MCF 10A (cell line): ENCODE measurements around the gene OTULIN. TPM values are rescaled to one million over a fixed set of nuclear protein-coding genes. Genes with fewer than 3 reads are reported as not detected.

Experiments used
- Bru-seq: library from RNA; stranded (reverse); fragments of 400-500 nt; gene quantifications from one replicate; lab custom pipeline; 2021; lab: Mats Ljungman, UMichigan
- BruChase-seq, 2 experiments: library from RNA; stranded (reverse); fragments of 400-500 nt; gene quantifications; one replicate each; lab custom pipeline; 2021; lab: Mats Ljungman, UMichigan
- BruUV-seq: library from RNA; stranded (reverse); fragments of 400-500 nt; replicated peaks from 2 replicates; lab custom pipeline; 2021; lab: Mats Ljungman, UMichigan
- CTCF ChIA-PET: fragments of 300-600 bp; sonication (Branson Sonifier 250); formaldehyde crosslinking; extraction: SDS; loops from one replicate; lab custom pipeline; 2021; ENCODE audit warnings: antibody characterized with exemption, inconsistent platforms; lab: Yijun Ruan, JAX
- POLR2A ChIA-PET: fragments of 300-600, 350-650 bp; sonication (Branson Sonifier 250); formaldehyde crosslinking; extraction: SDS; loops from one replicate; lab custom pipeline; 2020; ENCODE audit warnings: antibody characterized with exemption, inconsistent platforms; lab: Yijun Ruan, JAX
- DNase-seq: peaks from one replicate; pipeline ENCODE4 v3.0.0-alpha.2; 2018; ENCODE audit not compliant: unreplicated experiment
- H3K27ac Mint-ChIP-seq: one replicate; pipeline ENCODE4 v1.8.0; 2022; ENCODE audit warnings: mild to moderate bottlenecking, low read depth, mixed read lengths; ENCODE audit not compliant: unreplicated experiment
- H3K27me3 Mint-ChIP-seq: one replicate; pipeline ENCODE4 v1.8.0; 2022; ENCODE audit warnings: mixed read lengths; ENCODE audit not compliant: insufficient read depth, unreplicated experiment
- H3K36me3 Mint-ChIP-seq: one replicate; pipeline ENCODE4 v1.8.0; 2022; ENCODE audit warnings: mild to moderate bottlenecking, moderate library complexity, mixed read lengths; ENCODE audit not compliant: insufficient read depth, unreplicated experiment
- H3K4me1 Mint-ChIP-seq: one replicate; pipeline ENCODE4 v1.8.0; 2022; ENCODE audit warnings: mixed read lengths; ENCODE audit not compliant: insufficient read depth, unreplicated experiment
- H3K4me3 Mint-ChIP-seq: one replicate; pipeline ENCODE4 v1.8.0; 2022; ENCODE audit warnings: mild to moderate bottlenecking, moderate library complexity, mixed read lengths; ENCODE audit not compliant: unreplicated experiment
- H3K9me3 Mint-ChIP-seq: one replicate; pipeline ENCODE4 v1.8.0; 2022; ENCODE audit warnings: mixed read lengths; ENCODE audit not compliant: unreplicated experiment
- intact Hi-C: fragments of 100-400 bp; cut with micrococcal nuclease; formaldehyde crosslinking; loops from 2 replicates; pipeline ENCODE4 v1.14.1; 2022
- long read RNA-seq: library from polyadenylated mRNA; stranded (forward); transcript quantifications from one replicate; pipeline ENCODE4 v2.0.0, GENCODE V29; 2022
- total RNA-seq: library from RNA; stranded (reverse); gene quantifications from 2 replicates; pipeline ENCODE4 v1.2.3, GENCODE V29; 2022
- TF ChIP-seq, protein P1 (sequence below): fragments of 200-600 bp; IDR thresholded peaks from one replicate; pipeline ENCODE4 v1.8.0; 2022; ENCODE audit warnings: antibody characterized with exemption, mild to moderate bottlenecking; ENCODE audit not compliant: unreplicated experiment

The OTULIN gene
- total RNA-seq, result 27.0 and 34.6 TPM in 2 replicates
- Bru-seq, nascent RNA, result percentile 82 among the genes with signal in this experiment
- BruChase-seq, experiment 1, labeled RNA remaining after a 6-hour chase, result percentile 89 among the genes with signal in this experiment
- percentile 89 among the genes with signal in this experiment for BruChase-seq, experiment 2, labeled RNA remaining after a 2-hour chase
- long read RNA-seq, full-length matches to known transcripts, result 11 of 22 reads
- long read RNA-seq, partial matches to known transcripts, result 0 of 22 reads
- long read RNA-seq, other reads (novel, unspliced or antisense), result 11 of 22 reads

DNA sequence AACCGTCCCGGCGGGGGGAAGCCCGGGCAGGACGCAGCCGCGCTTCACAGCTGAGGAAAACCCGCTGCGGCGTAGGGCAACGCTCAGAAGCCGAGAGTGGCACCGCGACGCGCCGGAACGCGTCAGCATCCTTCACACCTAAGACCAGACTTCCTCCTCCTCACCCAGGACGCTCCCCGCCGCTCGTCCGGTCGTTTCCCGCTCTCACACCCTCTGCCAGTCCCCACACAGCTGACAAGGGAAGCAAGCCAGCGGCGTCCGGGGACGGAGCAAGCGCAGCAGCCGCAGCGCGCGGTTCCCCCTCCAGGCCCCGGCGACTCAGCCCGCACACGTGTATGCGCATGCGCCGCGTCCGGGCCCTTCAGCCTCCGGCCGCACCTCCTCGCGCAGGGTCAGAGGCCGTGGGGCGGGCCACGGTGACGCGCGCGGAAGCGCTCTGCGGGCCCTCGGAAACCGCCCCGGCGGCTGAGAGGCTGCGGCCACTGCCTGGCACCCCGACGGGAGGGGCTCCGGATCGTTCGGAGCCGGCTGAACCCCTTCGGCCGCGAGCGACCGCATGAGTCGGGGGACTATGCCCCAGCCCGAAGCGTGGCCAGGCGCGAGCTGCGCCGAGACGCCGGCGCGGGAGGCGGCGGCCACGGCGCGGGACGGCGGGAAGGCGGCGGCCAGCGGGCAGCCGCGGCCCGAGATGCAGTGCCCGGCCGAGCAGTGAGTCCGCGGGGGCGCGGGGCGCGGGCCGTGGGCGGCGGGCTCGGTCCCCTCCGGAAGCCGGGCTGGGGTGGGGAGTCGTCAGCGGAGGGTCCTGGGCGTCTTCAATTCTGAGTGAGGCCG is at the start of gene OTULIN:
Gene OTULIN, plus strand, starts transcription at position 449 of the 831 bp plus-strand sequence. Its CDS starts 108 bp downstream, at position 557.
- Mint-ChIP-seq H3K36me3 (peaks cover 18% of the 10 kb centered on the region), H3K4me3 (peak within 1 kb of the TSS; percentile 97), H3K27ac (peak within 1 kb of the TSS; percentile 97), H3K9me3 (no peaks in the 10 kb centered on the region), H3K27me3 (no peaks in the 10 kb centered on the region), H3K4me1 (peaks cover 43% of the 10 kb centered on the region)
- DNase-seq, result peak; percentile 86
- intact Hi-C loops, result no loop called here
- TF ChIP-seq, protein P1, sequence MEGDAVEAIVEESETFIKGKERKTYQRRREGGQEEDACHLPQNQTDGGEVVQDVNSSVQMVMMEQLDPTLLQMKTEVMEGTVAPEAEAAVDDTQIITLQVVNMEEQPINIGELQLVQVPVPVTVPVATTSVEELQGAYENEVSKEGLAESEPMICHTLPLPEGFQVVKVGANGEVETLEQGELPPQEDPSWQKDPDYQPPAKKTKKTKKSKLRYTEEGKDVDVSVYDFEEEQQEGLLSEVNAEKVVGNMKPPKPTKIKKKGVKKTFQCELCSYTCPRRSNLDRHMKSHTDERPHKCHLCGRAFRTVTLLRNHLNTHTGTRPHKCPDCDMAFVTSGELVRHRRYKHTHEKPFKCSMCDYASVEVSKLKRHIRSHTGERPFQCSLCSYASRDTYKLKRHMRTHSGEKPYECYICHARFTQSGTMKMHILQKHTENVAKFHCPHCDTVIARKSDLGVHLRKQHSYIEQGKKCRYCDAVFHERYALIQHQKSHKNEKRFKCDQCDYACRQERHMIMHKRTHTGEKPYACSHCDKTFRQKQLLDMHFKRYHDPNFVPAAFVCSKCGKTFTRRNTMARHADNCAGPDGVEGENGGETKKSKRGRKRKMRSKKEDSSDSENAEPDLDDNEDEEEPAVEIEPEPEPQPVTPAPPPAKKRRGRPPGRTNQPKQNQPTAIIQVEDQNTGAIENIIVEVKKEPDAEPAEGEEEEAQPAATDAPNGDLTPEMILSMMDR, result no peak
- ChIA-PET POLR2A (interaction anchor here (0.6 to 2.7 kb wide), 8 partner anchors 8 to 508 kb away, joined by 3 to 21 read pairs (median 4); no protein-coding TSS in a partner anchor), CTCF (no interaction called here)
- no TSS peak for BruUV-seq

DNA sequence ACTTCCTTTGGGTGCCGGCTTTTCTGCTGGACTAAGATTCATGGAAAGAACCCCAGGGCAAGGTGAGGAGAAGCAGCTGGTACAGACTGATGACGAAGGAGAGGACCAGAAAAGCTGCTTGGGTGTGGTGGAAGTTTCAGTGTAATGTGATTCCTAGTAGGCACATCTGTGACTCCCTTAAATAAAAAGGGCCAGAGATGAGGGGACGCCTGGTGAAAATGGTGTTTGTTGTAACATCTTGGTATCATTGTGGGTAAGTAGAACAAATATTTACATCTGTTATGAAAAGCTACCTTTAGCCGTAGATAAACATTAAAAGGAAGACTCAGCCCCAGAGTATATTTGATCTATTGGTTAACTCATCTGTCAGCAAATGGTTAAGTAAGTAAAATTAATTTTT is 49.2 kb upstream of the OTULIN start:
- H3K4me3 Mint-ChIP-seq, result no peak overlapping the region
- ChIA-PET POLR2A (no interaction called here), CTCF (no interaction called here)
- intact Hi-C loops, result no loop called here
- no peaks in the 10 kb centered on the region for H3K9me3 Mint-ChIP-seq
- no peaks in the 10 kb centered on the region for H3K36me3 Mint-ChIP-seq
- H3K27ac Mint-ChIP-seq, result no peak overlapping the region
- peaks cover 21% of the 10 kb centered on the region for H3K27me3 Mint-ChIP-seq
- no peak for DNase-seq
- TF ChIP-seq, protein P1, result no peak
- BruUV-seq, result no TSS peak
- H3K4me1 Mint-ChIP-seq, result no peaks in the 10 kb centered on the region

GRCh38 chr5:14617441-14617840 is 47.1 kb upstream of the OTULIN start:
- H3K4me3 Mint-ChIP-seq, result no peak overlapping the region
- H3K27me3 Mint-ChIP-seq, result peaks cover 42% of the 10 kb centered on the region
- DNase-seq, result no peak
- H3K9me3 Mint-ChIP-seq, result no peaks in the 10 kb centered on the region
- POLR2A ChIA-PET, result interaction anchor here (0.5 to 0.6 kb wide), 2 partner anchors 11 to 40 kb away, joined by 3 to 5 read pairs; no protein-coding TSS in a partner anchor
- H3K36me3 Mint-ChIP-seq, result no peaks in the 10 kb centered on the region
- BruUV-seq, result no TSS peak
- intact Hi-C loops, result no loop called here
- no peak overlapping the region for H3K27ac Mint-ChIP-seq
- no peaks in the 10 kb centered on the region for H3K4me1 Mint-ChIP-seq
- CTCF ChIA-PET, result interaction anchor here (0.5 kb wide), 1 partner anchor 225 kb away, joined by 3 read pairs; no protein-coding TSS in a partner anchor
- TF ChIP-seq, protein P1, result no peak

GRCh38 chr5:14627270-14627669 is 37.2 kb upstream of the OTULIN start:
- intact Hi-C loops, result no loop called here
- H3K36me3 Mint-ChIP-seq, result no peaks in the 10 kb centered on the region
- H3K4me3 Mint-ChIP-seq, result no peak overlapping the region
- ChIA-PET POLR2A (no interaction called here), CTCF (no interaction called here)
- H3K27me3 Mint-ChIP-seq, result peaks cover 42% of the 10 kb centered on the region
- no peaks in the 10 kb centered on the region for H3K9me3 Mint-ChIP-seq
- no peaks in the 10 kb centered on the region for H3K4me1 Mint-ChIP-seq
- H3K27ac Mint-ChIP-seq, result no peak overlapping the region
- BruUV-seq, result no TSS peak
- DNase-seq, result no peak
- TF ChIP-seq, protein P1, result no peak
